ENCODE measurements around the gene PLXNB2.

PLXNB2 gene

GRCh38 chr22:50298937-50299784 is 8.3 kb downstream of the PLXNB2 start:
- DNase-seq (ENCODE audit: low read depth in 3 of 3): no peak

DNA sequence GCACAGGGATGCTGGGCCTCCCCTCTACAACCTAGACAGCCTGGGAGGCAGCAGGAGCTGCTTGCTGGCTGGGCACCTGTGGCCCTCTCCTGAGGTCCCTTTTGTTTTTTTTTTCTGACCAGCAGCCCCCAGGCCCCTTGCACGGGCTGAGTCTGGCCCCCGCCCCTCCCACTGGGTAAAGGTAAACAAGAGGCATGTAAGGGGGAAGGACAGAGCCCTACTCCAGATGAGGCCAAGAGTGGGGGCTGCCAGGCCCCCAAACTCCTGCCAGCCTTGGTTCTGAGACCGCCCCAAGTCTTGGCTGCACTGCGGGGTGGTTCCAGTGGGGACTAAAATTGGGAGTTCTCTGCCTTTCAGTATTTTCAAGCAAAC is 9.2 kb downstream of the PLXNB2 start:
- no peak for DNase-seq (ENCODE audit: low read depth in 3 of 3)

DNA sequence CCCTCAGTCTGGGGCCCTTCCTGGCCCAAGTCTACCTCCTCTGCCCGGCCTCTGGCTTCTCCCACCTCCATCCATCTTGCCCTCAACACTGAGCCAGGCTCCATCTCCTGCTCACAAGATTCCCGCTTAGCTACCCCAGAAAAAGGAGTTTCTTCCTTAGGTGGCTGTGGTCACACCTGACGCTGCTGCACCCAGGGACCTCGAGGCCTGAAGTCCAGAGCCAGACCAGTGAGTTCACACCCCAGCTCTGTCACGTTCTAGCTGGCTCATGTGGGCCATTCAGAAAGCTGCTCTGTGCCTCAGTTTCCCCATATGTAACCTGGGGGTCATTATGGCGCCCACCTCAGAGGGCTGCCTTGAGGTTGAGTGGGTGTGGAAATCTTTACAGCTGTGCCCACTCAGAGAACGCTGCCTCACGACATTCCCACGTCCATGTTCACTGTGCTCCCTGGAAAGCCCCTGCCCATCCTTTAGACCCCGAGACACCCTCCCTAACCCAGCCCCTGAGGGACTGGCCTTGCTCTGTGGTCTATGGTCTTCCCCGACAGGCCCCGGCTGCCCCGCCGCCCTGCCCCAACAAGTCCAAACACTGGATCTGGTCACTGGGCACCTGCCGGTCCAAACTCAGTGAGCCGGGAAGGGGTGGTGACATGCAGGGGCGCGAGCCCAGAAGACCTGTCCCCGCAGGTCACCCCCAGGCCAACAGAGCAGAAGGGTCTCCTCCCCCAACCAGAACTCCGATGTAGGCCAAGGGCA is 9.8 kb downstream of the PLXNB2 start:
- DNase-seq (ENCODE audit: low read depth in 3 of 3): no peak

DNA sequence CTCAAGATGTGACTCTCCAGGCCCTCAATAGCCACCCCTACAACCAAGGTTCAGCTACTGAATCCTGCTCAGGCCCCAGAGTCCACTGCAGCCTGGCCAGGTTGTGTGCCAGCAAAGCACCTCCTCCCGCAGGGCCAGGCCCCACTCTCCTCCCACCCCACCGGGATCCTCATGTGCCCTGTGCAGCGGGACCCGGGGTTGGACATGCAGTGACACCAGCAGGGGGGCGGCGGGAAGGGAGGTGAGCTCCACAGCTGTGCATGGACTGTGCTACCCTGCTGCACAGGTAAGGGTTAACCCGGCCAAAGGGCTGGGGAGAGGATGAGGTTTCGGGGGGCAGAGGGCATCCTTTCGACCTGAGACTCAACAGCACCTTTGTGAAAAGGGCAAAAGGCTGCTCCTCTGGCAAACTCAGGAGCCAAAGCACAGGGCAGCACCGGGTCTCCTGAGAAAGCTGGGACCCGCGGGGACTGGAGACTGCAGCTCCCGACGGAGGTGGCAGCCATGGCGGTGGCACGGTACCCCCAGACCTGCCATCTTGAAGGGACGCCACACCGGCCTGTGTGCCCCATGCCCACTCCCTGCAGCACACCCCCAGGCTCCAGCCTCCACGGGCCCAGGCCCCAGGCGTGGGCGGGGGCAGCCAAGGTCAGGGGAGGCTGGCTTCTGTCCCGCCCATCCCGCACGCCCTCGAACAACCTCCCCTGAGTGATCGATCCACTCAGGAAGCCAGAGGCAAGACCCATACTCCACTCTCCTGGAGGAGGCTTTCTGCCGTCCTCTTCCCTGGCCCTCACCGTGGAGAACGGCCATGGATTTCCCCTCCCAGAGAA is 10.6 kb downstream of the PLXNB2 start:
- no peak for DNase-seq (ENCODE audit: low read depth in 3 of 3)

DNA sequence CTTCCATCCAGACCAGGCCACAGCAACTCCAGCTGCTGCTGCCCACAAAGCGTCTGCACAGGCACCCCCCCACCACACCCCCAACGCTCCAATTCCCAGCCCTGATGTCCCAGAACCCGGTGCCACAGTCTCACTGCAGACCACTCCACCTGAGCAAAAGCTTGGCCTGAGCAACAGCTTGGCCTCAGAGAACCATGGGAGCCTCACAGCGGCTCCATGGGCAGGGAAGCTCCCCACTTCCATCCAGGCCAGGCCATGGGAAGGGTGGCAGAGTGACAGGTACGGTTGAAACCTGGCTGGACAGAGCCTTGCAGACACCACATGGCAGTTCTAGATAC is 13.2 kb downstream of the PLXNB2 start:
- no peak for DNase-seq (ENCODE audit: low read depth in 3 of 3)

GRCh38 chr22:50293441-50294318 is 13.8 kb downstream of the PLXNB2 start:
- no peak for DNase-seq (ENCODE audit: low read depth in 3 of 3)

DNA sequence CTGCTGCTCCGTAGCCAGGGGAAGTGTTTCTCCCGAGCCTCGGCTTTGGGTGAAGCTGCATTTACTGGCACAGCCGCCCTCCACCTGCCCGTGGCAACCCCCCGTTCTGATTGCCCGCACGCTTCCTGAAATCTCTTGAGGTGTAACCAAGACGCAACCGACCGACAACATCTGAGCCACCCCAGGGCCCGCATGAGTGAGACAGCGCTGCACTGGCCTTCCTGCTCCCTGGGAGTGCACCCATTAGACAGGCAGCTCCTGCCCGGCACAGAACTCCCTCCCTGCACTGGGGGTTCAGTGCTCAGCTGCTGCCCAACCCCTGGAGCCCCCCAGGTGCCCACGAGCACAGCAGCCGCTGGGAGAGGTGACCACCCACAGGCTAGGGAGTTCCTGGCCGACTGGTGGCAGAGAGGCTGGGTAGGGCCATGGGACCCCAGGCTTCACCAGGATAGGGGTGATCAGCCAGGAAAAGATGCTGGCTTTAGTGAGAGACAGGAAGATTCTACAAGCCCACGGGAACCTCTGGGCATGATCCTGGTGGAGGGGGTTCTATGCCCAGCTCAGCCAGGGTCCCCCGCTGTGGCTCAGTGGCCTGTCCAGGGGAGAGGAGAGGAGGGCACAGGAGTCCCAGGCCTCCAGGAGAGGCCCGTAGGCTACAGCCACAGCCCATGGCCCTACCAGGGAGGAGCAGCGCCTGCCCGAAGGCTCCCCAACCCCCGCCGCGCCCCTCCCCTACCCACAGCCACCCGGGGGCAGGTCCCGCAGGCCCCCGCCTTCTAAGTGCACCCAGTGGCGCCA is 14.6 kb downstream of the PLXNB2 start:
- no peak for DNase-seq (ENCODE audit: low read depth in 3 of 3)

DNA sequence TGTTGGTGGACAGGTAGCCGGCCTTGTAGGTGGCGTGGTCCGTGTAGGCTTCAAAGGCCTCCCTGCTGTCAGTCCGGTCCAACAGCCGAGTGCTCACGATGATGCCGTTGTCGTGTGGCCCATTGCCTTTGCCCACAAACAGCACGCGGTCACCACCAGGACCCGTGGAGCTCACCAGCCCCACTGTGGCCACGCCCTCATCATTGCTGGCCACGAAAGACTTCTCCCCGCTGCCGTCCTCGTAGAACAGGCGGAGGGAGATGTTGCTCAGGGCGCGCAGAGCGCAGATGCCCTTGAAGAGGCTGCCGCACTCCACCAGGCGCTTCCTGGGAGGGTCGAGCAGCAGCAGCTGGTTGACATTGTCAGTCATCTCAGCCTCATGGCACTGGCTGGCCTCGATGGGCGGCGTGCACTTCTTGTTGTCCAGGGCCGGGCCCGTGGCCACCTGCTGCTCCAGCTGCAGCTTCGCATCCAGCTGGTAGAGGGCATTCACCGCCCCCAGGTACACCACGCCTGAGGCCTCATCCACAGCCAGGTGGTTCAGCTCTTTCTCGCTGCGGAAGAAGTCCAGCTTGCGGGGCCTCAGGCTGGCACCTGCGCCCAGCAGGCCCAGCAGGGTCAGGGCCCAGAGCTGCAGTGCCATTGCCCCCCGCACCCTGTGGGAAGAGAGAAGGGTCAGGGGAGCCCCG is 17.4 kb downstream of the PLXNB2 start:
- DNase-seq (ENCODE audit: low read depth in 3 of 3): no peak

DNA sequence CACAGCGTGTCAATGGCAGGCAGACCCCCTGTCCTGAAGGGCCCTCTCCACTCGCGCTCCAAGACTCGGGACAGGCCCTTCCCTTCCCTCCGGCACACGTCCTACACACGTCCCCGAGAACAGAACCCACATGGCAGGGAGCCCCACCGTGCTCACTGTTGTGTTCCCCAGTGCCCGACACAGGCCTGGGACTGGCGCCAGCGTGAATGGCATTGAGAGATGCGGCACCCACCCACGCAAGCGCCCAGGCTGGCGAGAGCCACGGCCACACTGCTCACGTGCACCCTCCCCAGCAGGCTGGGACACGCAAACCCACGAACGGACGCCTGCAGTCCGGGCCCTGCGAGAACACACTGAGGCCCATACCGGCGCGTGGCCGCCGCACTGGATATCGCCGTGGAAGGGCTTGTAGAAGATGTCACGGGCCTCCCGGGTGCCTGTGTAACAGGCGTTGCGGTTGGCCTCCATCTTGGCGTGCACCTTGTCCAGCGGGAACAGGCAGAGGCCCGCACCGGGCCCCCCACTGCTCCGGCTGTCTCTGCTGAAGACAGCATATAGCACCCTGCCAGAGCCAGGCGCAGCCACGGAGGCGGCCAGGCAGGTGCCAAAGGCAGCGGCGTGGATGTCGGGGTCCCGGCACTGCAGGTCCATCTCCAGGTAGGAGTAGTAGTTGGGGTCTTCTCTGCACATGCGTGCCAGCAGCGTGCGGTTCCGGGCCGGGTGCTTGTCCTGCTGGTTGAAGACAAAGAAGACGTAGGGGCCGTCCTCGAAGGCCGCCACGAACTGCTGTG is 18.1 kb downstream of the PLXNB2 start:
- no peak for DNase-seq (ENCODE audit: low read depth in 3 of 3)

DNA sequence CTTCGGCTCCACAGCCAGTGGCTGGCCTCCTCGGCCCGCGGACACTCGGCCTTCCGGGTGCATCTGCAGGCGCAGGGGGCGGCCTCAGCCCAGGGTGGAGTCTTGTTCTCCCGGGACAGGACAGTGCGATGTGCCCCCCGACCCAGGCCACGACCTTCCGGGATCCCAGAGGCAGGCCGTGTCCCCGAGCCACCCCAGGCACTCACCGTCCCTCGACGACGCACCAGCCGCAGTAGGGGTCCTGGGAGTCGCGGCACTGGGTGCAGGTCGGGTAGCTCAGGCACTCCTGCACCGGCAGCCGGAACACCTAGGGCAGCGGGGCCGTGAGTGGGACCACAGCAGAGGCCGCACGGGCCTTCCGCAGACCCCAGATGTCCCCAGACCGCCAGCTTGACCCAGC is 19.7 kb downstream of the PLXNB2 start:
- DNase-seq (ENCODE audit: low read depth in 3 of 3): no peak

- DNase-seq (ENCODE audit: low read depth in 3 of 3): no peak
Observed at GRCh38 chr22:50286701-50287318, 20.6 kb downstream of the PLXNB2 start.

DNA sequence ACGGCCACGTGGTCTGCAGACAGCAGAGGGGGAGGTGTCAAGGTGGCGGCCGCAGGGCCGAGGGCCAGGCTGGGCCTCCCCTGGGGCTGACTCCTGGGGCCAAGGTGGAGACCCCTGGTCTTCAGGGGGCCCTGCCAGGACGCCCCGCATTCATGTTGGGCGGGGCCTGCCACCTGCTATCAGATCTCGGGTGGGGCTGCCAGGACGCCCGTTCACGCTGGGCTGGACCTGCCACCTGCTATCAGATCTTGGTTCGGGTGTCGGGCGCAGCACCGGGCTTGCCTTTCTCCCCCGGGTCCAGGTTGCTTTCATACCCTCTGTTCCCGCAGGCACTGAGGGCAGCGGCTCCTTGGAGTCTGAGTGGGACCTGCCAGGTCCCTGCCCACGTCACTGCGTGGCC is 21.2 kb downstream of the PLXNB2 start:
- DNase-seq (ENCODE audit: low read depth in 3 of 3): no peak

DNA sequence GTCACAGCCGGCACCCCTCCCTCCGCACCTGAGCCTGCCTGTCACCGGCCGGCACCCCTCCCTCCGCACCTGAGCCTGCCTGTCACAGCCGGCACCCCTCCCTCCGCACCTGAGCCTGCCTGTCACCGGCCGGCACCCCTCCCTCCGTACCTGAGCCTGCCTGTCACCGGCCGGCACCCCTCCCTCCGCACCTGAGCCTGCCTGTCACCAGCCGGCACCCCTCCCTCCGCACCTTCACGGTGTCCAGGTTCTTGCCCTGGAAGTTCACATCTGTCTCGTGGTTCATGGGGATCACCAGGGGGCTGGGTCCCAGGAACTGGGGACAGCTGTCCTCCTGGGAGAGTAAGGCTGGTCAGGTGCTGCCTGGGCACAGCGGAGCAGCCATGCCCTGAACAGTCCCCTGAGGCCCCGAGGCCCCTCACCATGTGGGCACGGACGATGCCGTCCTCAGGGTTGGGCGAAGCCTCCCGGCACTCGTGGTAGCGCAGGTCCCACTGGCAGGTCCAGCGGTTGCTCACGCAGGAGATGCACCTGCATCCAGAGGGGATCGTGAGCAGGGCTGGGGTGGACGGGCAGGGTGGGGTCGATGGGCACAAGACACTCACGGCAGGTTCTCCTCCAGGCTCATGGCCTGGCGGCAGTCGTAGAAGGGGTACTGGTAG is 21.7 kb downstream of the PLXNB2 start:
- DNase-seq (ENCODE audit: low read depth in 3 of 3): no peak

DNA sequence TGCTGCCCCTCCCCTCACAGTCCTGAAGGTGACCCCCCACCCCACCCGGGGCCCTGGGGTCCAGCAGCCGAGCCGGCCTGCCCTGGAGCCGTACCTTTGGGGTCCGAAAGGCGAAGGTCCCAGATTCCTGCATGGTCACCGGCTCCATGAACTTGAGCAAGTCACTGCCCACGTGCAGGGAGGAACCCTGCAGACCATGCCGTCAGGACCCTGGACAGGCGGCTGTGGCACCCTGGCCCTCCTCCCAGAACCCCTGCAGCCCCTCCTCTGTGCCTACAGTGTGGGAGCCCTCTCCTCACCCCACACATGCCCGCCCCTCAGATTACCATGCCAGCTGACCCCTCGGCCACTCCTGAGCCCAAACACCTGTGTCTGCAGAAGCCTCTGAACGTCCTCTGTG is 23.0 kb downstream of the PLXNB2 start:
- DNase-seq (ENCODE audit: low read depth in 3 of 3): no peak

DNA sequence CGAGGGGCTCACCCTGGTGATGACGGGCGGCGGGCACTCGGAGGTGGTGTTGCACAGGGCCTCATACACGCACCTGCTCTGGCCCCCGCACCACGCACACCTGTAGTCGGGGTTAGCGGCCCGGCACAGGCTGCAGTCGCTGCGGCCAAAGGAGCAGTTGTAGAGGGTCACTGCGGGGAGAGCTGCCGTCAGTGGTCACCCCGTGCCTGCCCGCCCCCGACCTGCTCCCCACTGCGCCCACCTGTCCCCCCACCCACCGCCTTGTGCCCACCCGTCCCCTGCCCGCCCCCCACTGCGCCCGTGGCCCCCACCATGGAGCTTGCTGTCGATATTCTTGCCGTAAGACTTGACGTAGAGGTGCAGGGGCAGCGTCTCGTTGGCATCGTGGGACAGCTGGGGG is 23.6 kb downstream of the PLXNB2 start:
- no peak for DNase-seq (ENCODE audit: low read depth in 3 of 3)

GRCh38 chr22:50282361-50283155 is 24.9 kb downstream of the PLXNB2 start:
- no peak for DNase-seq (ENCODE audit: low read depth in 3 of 3)

- no peak for DNase-seq (ENCODE audit: low read depth in 3 of 3)
Observed at GRCh38 chr22:50281957-50282356, 25.5 kb downstream of the PLXNB2 start.
